DOHH2 (cell line): Measurements from ENCODE around the gene FAAP100.

Experiments
- H3F3A ChIP-seq: fragments of 200-600 bp; sonication (generic), shearing (Covaris generic); 2 replicates; pipeline ENCODE4 v1.6.0; 2016; ENCODE audit warnings: antibody characterized with exemption, mild to moderate bottlenecking; ENCODE audit not compliant: control insufficient read depth, insufficient read depth
- H3K27ac ChIP-seq: fragments of 200-600 bp; sonication (generic); 2 replicates; pipeline ENCODE4 v1.5.1; 2014; ENCODE audit warnings: low read depth, mild to moderate bottlenecking, low read length, moderate library complexity
- H3K27me3 ChIP-seq: fragments of 200-600 bp; sonication (generic); 2 replicates; pipeline ENCODE4 v1.6.1; 2014; ENCODE audit warnings: mild to moderate bottlenecking, low read length, mixed read lengths; ENCODE audit not compliant: control insufficient read depth
- H3K36me3 ChIP-seq: fragments of 200-600 bp; sonication (generic); 2 replicates; pipeline ENCODE4 v1.6.1; 2014; ENCODE audit warnings: mild to moderate bottlenecking, low read length, moderate library complexity, mixed read lengths; ENCODE audit not compliant: control insufficient read depth
- H3K4me1 ChIP-seq: fragments of 200-600 bp; sonication (generic); 2 replicates; pipeline ENCODE4 v1.6.1; 2014; ENCODE audit warnings: mild to moderate bottlenecking, low read length, mixed read lengths; ENCODE audit not compliant: control insufficient read depth
- H3K4me2 ChIP-seq: fragments of 200-600 bp; sonication (generic); 2 replicates; pipeline ENCODE4 v1.6.0; 2014; ENCODE audit warnings: mild to moderate bottlenecking, low read length, moderate library complexity
- H3K4me3 ChIP-seq: fragments of 200-600 bp; sonication (generic); 2 replicates; pipeline ENCODE4 v1.5.1; 2014; ENCODE audit warnings: mild to moderate bottlenecking, low read length, mixed read lengths
- H3K79me2 ChIP-seq: fragments of 200-600 bp; sonication (generic); 2 replicates; pipeline ENCODE4 v1.6.1; 2014; ENCODE audit warnings: mild to moderate bottlenecking, low read length, mixed read lengths; ENCODE audit not compliant: control insufficient read depth
- H3K9me2 ChIP-seq: fragments of 200-600 bp; sonication (generic); replicated peaks from 2 replicates; pipeline ENCODE4 v1.6.1; 2014; ENCODE audit warnings: mild to moderate bottlenecking, low read length, mixed read lengths; ENCODE audit not compliant: control insufficient read depth
- H3K9me3 ChIP-seq: fragments of 200-600 bp; sonication (generic); 2 replicates; pipeline ENCODE4 v1.6.1; 2014; ENCODE audit warnings: antibody characterized with exemption, low read length, mixed read lengths; ENCODE audit not compliant: control insufficient read depth, insufficient read depth
- H4K20me1 ChIP-seq: fragments of 200-600 bp; sonication (generic); 2 replicates; pipeline ENCODE4 v1.6.0; 2014; ENCODE audit warnings: low read depth, mild to moderate bottlenecking, antibody characterized with exemption, low read length, moderate library complexity; ENCODE audit not compliant: control insufficient read depth, insufficient read depth
- CTCF ChIP-seq: fragments of 200-600 bp; sonication (generic); IDR thresholded peaks from one replicate; pipeline ENCODE4 v1.5.1; 2014; ENCODE audit warnings: antibody characterized with exemption, mild to moderate bottlenecking, low read depth, low read length; ENCODE audit not compliant: poor library complexity, severe bottlenecking
- EZH2phosphoT487 ChIP-seq: fragments of 200-600 bp; sonication (generic); IDR thresholded peaks from 2 replicates; pipeline ENCODE4 v1.6.1; 2017; ENCODE audit warnings: borderline replicate concordance, mild to moderate bottlenecking, antibody characterized with exemption, low read length, moderate library complexity, mixed read lengths

The FAAP100 gene

DNA sequence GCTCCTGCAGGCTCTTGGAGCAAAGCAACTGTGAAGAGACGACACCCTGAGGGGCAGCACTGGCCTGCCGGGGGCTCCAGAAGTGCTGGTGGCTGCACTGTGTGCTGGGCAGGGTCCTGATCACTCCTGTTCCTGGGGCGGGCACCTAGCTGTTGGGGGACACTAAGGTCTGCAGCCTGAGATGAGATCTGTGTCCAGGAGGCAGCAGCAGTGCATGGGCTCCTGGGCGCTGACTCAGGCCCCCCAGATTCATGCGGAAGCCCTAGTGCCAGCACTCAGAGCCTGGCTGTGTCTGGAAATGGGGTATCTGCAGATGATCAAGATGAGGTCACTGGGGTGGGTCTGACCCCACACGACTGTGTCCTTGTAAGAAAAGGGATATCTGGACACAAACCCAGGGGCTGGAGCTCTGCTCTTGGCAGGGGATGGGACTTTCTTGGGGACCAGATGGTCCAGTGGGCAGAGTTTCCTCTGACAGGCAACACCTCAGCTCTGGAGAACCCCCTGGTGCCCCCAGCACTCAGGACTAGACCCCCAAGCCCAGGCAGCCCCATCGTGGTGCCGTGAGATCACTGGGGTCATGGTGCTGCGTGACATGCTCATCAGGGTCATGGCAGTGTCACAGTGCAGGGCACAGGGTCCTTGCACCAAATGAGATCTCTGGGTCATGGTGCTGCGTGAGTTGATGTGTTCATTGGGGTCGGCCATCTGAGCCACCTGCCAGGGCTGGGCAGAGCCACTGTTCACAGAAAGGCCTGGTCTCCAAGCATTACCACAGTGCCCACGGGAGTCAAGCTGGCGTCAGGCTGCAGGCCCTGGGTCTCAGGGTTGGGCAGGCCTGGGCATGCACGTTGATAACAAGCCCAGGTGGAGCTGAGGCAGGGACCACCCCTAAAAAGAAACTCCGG is 9.5 kb downstream of the FAAP100 start:
- H4K20me1 ChIP-seq = no peaks in the 10 kb centered on the region
- H3K4me1 ChIP-seq = no peaks in the 10 kb centered on the region
- H3K79me2 ChIP-seq = no peaks in the 10 kb centered on the region
- no peak overlapping the region for H3K4me2 ChIP-seq
- no peaks in the 10 kb centered on the region for H3K27me3 ChIP-seq
- H3K9me3 ChIP-seq = no peaks in the 10 kb centered on the region
- H3K9me2 ChIP-seq = no peaks in the 10 kb centered on the region
- H3F3A ChIP-seq = no peaks in the 10 kb centered on the region; the same call in 1 of the 2 replicates
- no peak overlapping the region for H3K4me3 ChIP-seq
- peaks cover 58% of the 10 kb centered on the region for H3K36me3 ChIP-seq
- no peak overlapping the region for H3K27ac ChIP-seq
- no peak for TF ChIP-seq EZH2phosphoT487
- TF ChIP-seq CTCF = no peak

- no peaks in the 10 kb centered on the region; the same call in 1 of the 2 replicates for H3F3A ChIP-seq
- peaks cover 43% of the 10 kb centered on the region for H3K36me3 ChIP-seq
- no peak overlapping the region for H3K4me3 ChIP-seq
- no peaks in the 10 kb centered on the region for H3K4me1 ChIP-seq
- H3K9me2 ChIP-seq = no peaks in the 10 kb centered on the region
- no peaks in the 10 kb centered on the region for H3K79me2 ChIP-seq
- no peak overlapping the region for H3K4me2 ChIP-seq
- H3K27me3 ChIP-seq = no peaks in the 10 kb centered on the region
- no peak overlapping the region for H3K27ac ChIP-seq
- TF ChIP-seq EZH2phosphoT487 (no peak), CTCF (no peak)
- H3K9me3 ChIP-seq = no peaks in the 10 kb centered on the region
- H4K20me1 ChIP-seq = no peaks in the 10 kb centered on the region
These were observed 11.0 kb downstream of the FAAP100 start for GRCh38 chr17:81541123-81541522.

DNA sequence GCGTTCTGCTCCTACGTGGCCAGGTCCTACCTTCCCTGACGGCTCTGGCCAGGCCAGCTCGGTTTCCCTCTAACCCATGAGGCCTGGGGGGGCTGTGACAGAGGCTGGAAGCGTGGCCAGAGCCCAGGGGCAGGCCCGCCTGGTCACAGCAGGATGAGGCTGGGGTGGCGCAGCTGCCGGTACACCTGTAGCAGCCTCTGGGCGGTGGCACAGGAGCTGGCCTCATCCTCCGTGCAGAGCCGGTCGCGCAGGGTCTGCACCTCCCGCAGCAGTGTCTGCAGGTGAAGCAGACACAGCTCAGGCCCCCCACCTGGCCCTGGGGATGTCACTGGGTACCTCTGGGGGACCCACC is 11.5 kb downstream of the FAAP100 start:
- TF ChIP-seq EZH2phosphoT487 = no peak
- TF ChIP-seq CTCF = no peak
- Histone ChIP-seq H3K4me1 (no peaks in the 10 kb centered on the region), H3K9me2 (no peaks in the 10 kb centered on the region), H3K27ac (no peak overlapping the region), H3K79me2 (no peaks in the 10 kb centered on the region), H3F3A (no peaks in the 10 kb centered on the region; the same call in 1 of the 2 replicates), H3K27me3 (no peaks in the 10 kb centered on the region), H4K20me1 (no peaks in the 10 kb centered on the region), H3K4me3 (no peak overlapping the region), H3K4me2 (no peak overlapping the region), H3K36me3 (peaks cover 38% of the 10 kb centered on the region), H3K9me3 (no peaks in the 10 kb centered on the region)
